Head of caudate nucleus (tissue), 42 donors: Measurements from ENCODE around the gene FBLN1.
"Not testable (repeated sequence)": the region's sequence is repeated elsewhere in the genome, so short reads cannot be mapped to it uniquely, and the experiment has no call there.

Experiments used
- DNase-seq, 42 donors: peaks; one replicate each; pipeline versions ENCODE4 v3.0.0 to v3.0.0-alpha.2; 2020 to 2021; ENCODE audit warnings: mixed read lengths in 7 of 42
- intact Hi-C: fragments of 100-400 bp; cut with DNase I; formaldehyde crosslinking; loops from one replicate; pipeline ENCODE4 v1.15.0; 2022

Gene FBLN1

GRCh38 chr22:45475851-45476514 is 26.7 kb upstream of the FBLN1 start:
- no peak for DNase-seq
- intact Hi-C loops = no loop called here

GRCh38 chr22:45476814-45477213 is 25.9 kb upstream of the FBLN1 start:
- DNase-seq = no peak
- intact Hi-C loops = no loop called here

GRCh38 chr22:45477366-45478107 is 25.1 kb upstream of the FBLN1 start:
- no peak for DNase-seq
- intact Hi-C loops = no loop called here

- no peak for DNase-seq
- intact Hi-C loops = no loop called here
These were observed 24.4 kb upstream of the FBLN1 start for GRCh38 chr22:45478108-45478771.

GRCh38 chr22:45480717-45481116 is 22.0 kb upstream of the FBLN1 start:
- intact Hi-C loops = no loop called here
- DNase-seq = no peak

- no peak for DNase-seq
- intact Hi-C loops = no loop called here
These were observed 21.0 kb upstream of the FBLN1 start for GRCh38 chr22:45481661-45482060.

- intact Hi-C loops = no loop called here
- DNase-seq = no peak
These were observed 20.5 kb upstream of the FBLN1 start for GRCh38 chr22:45482169-45482568.

- DNase-seq = no peak
These were observed 19.4 kb upstream of the FBLN1 start for GRCh38 chr22:45483319-45483718.

GRCh38 chr22:45483918-45484499 is 18.7 kb upstream of the FBLN1 start:
- peak in 1 of 42 donors; percentile 20 for DNase-seq
- intact Hi-C loops = no loop called here

More at GRCh38 chr22:45483319-45483718, 19.4 kb upstream of the FBLN1 start:
- intact Hi-C loops = no loop called here

GRCh38 chr22:45484742-45485141 is 17.9 kb upstream of the FBLN1 start:
- intact Hi-C loops = no loop called here
- peak in 1 of 42 donors; percentile 18 for DNase-seq

GRCh38 chr22:45485261-45485660 is 17.4 kb upstream of the FBLN1 start:
- peak in 1 of 42 donors; percentile 32 for DNase-seq

GRCh38 chr22:45488764-45489370 is 13.8 kb upstream of the FBLN1 start:
- peak in 1 of 42 donors; percentile 10 for DNase-seq
- intact Hi-C loops = no loop called here

More at GRCh38 chr22:45485261-45485660, 17.4 kb upstream of the FBLN1 start:
- intact Hi-C loops = no loop called here

GRCh38 chr22:45490836-45491235 is 11.8 kb upstream of the FBLN1 start:
- DNase-seq = no peak
- intact Hi-C loops = no loop called here

GRCh38 chr22:45491841-45492240 is 10.8 kb upstream of the FBLN1 start:
- intact Hi-C loops = no loop called here

GRCh38 chr22:45493286-45493771 is 9.4 kb upstream of the FBLN1 start:
- no peak for DNase-seq
- intact Hi-C loops = no loop called here

More at GRCh38 chr22:45491841-45492240, 10.8 kb upstream of the FBLN1 start:
- no peak for DNase-seq

GRCh38 chr22:45494306-45494705 is 8.4 kb upstream of the FBLN1 start:
- DNase-seq, intact Hi-C loops: not testable (repeated sequence)

GRCh38 chr22:45495616-45496015 is 7.1 kb upstream of the FBLN1 start:
- intact Hi-C loops, DNase-seq: not testable (repeated sequence)

- intact Hi-C loops = no loop called here
- DNase-seq = no peak
These were observed 6.2 kb upstream of the FBLN1 start for GRCh38 chr22:45496451-45496941.
